ENCODE measurements around the gene PTH2R.
"Not testable (repeated sequence)": the region's sequence is repeated elsewhere in the genome, so short reads cannot be mapped to it uniquely, and the experiment has no call there.

Gene PTH2R, protein sequence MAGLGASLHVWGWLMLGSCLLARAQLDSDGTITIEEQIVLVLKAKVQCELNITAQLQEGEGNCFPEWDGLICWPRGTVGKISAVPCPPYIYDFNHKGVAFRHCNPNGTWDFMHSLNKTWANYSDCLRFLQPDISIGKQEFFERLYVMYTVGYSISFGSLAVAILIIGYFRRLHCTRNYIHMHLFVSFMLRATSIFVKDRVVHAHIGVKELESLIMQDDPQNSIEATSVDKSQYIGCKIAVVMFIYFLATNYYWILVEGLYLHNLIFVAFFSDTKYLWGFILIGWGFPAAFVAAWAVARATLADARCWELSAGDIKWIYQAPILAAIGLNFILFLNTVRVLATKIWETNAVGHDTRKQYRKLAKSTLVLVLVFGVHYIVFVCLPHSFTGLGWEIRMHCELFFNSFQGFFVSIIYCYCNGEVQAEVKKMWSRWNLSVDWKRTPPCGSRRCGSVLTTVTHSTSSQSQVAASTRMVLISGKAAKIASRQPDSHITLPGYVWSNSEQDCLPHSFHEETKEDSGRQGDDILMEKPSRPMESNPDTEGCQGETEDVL

DNA sequence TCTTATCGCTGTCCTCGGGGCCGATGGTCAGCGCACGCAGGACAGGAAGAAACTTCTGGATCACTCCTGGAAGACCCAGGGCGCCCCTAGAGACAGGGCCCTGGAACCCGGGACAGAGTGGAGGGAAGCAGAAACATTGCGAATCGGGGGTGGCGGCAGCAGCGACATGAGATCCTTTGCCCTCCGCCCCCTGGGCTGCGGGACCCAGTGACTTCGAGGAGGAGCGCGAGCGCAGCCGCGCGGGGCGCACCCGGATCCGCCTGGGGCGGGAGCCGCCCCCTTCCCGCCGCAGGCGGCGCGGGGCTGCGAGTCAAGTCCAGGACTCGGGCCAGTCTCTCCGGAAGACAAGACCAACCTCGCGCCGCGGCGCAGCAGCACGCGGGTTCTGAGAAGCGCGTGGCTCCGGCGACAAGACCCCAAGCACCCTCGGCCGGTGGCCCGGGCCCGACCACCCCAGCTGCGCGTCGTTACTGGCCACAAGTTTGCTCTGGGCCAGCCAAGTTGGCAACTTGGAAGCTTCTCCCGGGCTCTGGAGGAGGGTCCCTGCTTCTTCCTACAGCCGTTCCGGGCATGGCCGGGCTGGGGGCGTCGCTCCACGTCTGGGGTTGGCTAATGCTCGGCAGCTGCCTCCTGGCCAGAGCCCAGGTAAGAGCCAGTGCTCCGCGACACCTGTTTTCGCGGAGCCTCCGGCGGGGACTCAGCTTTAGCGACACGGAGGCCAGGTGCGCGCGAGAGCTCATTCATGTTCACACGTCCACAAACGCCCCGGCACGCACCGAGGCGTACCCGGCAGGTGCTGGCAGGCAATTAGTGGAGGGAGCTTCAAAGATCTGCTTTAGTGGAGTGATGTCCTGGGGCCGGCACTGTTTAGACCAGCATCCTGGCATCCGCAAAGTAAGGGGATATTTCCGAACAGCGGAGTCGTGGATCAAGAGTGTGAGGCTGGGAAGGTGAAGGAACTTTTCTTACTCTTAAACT lies at the start of gene PTH2R:
PTH2R (plus strand) TSS at position 319 of the 978 bp plus-strand sequence; CDS start at position 571, 252 bp downstream.
- DNase-seq: no peak

DNA sequence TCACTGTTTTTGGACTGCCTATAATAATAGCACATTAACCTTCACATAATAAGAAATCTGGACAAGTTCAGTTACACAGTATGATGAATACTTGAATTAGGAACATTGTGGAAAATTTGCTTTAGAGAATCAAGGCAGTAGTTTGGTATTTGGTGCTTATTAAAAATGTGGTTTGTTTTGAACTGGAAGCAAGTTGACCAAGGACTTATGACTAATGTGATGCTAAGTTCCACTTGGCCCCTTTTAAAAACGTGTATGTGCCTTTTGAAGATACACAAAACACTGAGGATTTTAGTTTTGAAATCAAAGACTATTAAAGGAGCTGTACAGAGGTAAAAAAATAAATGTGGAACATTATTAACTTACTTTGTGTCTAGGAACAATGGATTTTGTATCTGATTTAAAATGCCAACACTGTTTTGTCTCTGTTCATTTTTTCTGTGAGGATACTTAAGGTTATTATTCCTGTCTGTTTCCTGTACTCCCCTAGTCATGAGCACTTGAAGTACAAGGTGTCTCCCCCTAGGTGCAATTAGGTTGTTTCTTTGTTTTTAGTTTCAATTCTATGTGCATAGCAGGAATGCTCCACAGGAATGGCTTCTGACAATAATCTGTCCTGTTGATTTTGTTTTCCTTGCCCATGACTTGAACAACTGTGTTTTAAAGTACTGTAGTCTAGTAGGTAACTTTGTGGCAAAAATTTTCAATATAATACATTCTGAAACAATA lies 49.6 kb upstream of the PTH2R start:
- DNase-seq: no peak

DNA sequence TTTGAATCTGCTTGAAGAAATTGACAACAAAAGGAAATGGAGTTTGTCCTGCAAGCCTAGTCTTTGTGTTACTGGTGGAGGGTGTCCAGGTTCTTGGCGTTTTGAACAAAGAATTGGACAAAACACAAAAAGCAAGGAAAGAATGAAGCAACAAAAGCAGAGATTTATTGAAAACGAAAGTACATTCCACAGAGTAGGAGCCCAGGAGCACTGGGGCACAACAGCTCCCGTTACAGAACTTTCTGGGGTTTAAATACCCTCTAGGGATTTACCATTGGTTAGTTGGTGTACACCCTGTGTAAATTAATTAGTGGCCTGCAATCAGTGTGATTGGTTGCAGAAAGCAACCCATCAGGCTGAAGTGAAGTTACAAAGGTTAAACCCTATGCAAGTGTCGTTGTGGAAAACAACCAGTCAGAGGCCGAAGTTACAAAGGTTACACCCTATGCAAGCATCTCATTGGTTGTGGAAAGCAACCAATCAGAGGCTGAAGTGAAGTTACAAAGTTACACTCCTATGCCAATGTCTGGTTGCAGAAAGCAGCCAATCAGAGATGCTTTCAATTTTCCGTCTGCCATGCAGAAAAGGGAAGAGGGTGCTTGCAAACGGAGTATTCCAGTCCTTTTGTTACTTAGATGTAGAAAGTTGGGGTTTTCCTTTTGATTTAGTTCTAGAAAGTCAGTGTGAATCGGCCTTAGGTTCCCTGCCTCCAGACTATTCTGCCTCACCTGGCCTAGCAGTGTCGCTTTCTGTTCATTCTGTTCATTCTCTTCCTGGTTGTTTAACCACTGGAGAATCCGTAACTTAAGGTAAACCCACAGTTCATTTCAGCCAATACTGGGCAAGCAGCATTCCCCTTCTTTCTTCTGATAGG lies 47.6 kb upstream of the PTH2R start:
- no peak for DNase-seq

DNA sequence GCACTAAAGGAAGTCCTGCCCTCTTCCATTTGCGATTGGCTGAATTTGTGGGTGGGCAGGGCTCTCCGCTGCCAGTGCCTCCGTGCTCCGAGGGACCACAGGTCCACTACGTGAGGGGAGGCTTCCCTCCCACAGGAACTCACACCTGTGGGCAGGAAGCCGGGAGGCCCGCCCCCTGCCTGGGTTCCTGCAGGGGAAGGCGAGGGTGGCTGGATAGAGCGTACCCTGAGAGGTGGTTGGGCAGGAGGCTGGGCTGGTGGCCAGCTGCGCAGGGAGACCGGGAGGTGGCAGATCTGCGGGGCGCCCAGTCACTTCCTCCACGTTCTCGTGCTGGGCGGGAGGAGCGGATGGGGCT lies 47.0 kb upstream of the PTH2R start:
- no peak for DNase-seq

DNA sequence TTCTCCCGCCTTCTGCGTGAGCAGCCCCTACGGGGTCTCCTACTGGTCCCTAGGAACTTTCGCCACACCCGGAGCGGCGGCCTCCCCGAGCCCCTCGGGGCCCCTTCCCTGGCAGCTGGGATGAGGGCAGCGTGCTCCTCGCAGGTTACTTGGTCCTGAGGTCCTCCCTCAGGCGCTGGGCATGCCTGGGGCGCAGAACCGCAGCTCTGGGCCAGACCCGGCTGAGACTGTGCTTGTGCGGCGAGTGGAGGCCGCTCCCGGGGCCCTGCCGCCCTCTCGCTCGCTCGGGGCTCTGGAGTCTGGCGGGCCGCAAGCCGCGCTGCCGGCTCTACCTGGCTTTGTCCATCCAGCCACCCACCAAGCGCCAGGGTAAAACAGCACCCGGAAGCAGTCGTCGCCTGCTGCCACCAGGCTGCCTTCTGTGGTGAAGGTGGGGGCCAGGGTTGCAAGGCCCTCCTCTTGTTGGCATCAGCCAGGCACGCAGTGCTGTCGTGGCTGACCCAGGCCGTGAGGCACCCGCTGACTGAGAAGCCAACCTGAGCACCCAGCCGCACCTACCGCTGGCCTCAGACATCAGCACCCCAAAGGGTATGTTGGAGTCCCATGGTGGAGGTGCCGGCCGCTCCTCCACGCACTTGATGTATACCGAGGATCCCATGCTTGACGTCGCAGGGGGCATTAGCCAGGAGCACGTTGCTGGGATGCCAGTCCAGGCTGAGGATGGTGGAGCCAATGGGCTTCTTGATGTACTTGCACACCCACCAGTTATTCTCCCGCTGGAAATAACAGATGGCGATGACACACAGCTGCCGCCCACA lies 46.1 kb upstream of the PTH2R start:
- no peak for DNase-seq

DNA sequence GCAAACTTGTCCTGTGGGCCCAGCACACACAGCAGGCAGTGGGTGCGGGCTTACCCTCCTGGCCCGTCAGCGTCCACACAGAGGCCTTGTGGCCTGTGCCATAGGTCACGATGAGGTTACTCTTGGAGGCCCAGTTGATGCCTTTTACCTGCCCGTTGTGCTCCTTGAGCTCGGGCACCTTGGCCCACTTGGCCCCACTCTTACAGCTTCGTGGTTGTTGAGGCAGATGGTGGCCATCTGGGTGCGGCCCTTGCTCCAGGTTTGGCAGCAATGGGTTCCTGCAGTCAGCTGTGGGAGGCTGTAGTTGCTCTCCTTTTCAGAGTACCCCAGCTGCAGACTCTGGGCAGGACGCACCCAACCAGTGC lies 45.5 kb upstream of the PTH2R start:
- DNase-seq: no peak

DNA sequence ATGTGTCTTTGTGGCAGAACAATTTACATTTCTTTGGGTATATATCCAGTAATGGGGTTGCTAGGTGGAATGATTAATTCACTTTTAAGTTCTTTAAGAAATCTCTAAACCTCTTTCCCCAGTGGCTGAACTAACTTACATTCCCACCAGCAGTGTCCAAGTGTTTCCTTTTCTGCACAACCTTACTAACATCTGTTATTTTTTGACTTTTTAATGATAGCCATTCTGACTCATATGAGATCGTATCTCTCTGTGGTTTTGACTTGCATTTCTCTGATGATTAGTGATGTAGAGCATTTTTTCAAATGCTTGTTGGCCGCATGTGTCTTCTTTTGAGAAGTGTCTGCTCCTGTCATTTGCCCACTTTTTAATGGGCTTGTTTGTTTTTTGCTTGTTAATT lies 43.1 kb upstream of the PTH2R start:
- no peak for DNase-seq

DNA sequence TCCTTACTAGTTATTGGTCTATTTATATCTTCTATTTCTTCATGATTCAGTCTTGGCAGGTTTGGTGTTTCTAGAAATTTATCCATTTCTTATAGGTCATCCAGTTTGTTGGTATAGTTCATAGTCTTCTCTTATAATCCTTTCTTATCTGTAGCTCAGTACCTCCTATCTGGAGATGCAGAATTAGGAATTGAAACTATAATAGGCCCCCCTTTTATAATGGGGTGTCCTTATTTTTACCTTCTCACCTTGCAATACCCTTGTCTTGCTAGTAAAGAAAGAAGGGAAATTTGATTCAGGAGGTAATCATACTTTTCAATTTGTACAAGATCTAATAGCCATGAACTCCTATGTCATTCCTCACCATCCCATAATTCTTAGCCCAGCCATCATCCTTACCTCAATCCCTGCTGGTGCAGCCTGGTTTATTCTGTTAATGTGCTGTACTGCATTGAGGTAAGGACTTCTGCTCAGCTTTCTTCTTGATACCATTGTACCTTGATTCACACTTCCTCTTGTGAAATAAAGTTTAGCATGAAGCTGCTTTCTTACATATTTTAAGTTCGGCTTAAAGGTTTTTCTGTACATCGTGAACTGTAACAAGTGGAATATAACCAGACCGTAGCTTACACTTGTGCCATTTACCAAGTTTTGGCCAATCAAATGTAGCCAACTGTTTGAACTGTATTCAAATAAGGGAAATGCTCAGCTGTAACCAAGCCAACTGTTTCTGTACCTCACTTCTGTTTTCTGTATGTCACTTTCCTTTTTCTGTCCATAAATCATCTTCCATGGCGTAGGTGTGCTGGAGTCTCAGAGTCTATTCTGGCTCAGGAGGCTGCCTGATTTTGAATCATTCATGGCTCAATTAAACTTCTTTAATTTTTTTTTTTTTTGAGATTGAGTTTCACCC lies 40.1 kb upstream of the PTH2R start:
- no peak for DNase-seq

DNA sequence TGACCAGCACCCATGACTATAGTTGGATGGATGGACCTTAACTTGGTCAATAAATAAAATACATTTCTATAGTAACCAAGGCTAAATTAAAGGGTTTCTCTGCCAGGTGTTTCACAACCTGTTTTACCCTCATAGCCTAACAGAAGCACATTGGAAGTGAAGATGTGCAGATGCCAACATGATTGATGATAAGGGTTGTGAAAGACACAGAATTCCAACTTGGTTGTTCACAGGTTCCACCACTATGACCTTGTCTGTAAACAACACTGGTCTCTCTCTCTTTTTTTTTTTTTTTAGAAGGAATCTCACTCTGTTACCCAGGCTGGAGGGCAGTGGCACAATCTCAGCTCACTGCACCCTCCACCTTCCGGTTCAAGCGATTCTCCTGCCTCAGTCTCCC lies 37.5 kb upstream of the PTH2R start:
- no peak for DNase-seq

DNA sequence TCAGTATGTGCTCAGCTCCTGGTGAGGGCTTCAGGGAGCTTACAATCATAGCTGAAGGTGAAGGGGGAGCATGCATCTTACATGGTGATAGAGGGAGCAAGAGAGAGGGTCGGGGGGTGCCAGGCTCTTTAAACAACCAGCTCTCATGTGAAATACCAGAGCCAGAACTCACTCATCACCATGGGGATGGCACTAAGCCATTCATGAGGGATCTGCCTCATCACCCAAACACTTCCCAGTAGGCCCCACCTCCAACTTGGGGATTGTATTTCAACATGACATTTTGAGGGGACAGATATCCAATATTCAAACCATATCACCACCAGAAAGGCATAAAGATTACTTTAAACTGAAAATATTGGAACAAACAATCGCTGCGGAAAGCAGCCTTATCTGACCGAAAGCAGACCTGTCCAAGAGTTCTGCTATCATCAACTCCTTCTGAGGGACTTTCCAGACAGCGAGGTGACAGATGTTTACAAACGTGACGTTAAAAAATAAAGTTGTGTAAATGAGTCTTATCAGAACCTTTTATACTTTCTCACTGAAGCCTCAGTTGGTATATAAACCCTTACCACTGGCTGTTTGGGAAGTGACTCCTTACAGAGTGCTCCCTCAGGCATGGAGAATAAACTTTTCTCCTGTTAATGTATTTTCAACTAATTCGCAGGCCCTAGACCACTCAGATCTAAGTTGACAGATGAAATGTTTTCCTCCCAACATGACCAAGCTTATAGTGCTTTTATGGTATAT lies 35.5 kb upstream of the PTH2R start:
- DNase-seq: no peak

DNA sequence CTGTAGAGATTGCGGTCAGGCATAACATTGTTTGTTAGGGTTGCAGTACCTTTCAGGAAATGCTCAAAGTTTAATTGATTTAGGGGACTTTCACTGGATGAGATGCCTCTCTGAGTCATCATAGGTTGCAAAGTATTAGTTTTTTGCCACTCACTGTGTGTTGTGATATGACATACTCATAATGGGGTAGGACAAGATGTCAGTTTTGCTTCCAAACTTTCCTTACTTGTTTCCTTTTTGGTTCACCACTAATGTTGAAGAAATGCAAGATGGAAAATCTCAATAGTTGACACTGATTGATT lies 35.0 kb upstream of the PTH2R start:
- DNase-seq: no peak

DNA sequence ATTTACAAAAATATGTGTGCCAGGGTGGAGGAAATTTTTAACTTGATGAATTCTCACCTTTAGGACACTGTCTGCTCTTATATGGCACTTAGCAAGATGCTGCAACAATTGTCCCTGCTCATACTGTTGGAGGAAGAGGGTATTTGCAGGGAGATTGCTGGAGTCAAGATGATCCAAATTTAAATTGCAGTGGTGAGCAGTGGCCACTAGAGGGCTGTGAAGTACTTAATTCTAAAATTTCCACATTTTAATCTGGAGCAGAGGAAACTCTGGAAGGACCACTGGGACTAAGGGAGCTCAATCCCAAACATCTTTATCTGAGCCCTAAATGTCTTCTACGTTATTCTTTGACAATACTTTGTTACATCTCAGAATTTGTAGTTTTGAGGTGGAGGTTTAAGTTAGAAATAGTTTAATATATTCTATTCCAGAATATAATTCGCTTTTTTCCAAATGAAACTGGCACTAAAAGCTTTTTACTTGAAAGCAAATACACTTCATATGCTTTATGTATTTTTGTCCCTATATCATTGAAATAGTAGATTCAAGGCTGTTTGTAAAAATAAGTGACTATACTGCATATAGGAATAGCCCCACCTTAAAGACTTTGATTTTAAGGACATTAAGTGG lies 33.0 kb upstream of the PTH2R start:
- DNase-seq: no peak

DNA sequence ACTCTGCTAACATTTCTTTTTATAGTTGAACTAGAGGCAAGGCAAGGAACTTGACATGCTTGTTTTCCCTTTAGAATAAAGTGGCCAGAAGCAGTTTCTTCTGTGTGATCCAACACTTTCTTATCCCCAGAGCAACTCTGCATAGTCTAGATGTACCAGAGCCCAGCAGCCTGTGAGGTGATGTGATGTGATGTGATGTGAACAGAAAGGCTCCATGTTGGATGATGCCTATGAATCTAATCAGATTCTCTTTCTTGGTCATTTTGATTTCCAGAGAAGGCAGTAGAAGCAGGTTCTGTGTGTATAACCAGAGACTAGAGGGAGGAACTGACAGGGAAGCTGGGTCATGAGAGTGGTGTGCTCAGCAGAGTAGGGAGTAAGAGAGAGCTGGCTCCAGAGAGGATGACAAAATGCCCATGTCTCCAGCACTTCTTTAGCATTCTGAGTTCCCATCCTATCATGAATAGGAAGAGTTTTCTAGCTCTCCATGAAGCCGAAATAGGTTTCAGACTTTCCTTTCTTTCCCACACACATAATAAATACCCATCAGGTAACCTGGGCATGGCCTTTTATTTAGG lies 31.0 kb upstream of the PTH2R start:
- no peak for DNase-seq

DNA sequence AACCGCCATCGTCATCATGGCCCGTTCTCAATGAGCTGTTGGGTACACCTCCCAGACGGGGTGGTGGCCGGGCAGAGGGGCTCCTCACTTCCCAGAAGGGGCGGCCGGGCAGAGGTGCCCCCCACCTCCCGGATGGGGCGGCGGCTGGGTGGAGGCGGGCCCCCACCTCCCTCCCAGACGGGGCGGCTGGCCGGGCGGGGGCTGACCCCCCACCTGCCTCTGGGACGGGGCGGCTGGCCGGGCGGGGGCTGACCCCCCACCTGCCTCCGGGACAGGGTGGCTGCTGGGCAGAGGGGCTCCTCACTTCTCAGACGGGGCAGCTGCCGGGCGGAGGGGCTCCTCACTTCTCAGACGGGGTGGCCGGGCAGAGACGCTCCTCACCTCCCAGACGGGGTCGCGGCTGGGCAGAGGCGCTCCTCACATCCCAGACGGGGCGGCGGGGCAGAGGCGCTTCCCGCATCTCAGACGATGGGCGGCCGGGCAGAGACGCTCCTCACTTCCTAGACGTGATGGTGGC lies 29.2 kb upstream of the PTH2R start:
- DNase-seq: not testable (repeated sequence)

DNA sequence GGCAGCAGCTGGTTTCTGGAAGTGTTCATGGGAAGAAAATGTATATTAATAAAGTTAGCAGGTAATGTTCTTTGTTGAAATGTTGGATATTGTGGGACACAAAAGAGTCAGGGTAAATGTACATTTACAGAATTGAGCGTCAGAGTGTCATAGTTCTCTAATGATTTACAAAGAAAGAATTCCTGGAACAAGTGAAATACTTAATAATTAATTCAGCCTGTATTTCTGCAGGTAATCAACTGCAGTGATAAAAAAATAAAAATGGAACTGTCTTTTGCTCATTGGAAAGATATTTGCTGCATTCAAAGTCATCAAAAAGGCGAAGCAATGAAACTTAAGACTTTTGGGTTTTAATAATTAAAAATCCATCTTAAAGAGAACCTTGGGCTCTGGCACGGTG lies 27.4 kb upstream of the PTH2R start:
- DNase-seq: no peak

DNA sequence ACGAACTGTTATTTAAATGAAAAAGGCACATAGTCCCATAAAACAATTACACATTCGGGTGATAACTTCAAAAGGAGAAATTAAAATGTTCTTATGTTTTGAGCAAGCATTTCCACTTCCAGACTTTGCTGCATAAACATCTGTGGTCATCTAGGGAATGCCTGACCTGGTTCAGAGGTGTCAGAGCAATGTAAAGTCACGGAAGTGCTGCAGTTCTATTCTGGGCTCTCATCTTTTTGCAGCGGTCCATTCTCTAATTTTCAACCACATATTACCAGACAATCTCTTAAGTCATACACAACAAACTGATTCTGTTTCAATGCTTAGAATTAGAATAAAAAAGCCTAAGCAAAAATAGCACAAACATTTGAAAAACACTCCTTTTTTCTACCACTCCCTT lies 22.0 kb upstream of the PTH2R start:
- no peak for DNase-seq

DNA sequence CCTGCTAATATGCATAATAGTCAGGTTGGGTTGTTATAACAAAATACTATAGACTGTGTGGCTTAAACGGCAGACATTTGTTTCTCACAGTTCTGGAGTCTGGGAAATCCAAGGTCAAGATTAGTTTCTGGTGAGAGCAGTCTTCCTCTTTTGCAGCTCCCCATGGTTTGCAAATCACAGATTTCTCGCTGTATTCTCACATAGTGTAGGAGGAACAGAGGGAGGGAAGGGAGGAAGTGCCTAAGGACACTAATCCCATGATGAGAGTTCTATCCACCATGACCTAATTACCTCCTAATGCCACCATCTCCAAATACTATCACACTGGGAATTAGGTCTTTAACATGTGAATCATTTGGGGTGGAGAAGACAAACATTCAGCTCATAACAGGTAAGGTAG lies 20.1 kb upstream of the PTH2R start:
- no peak for DNase-seq

DNA sequence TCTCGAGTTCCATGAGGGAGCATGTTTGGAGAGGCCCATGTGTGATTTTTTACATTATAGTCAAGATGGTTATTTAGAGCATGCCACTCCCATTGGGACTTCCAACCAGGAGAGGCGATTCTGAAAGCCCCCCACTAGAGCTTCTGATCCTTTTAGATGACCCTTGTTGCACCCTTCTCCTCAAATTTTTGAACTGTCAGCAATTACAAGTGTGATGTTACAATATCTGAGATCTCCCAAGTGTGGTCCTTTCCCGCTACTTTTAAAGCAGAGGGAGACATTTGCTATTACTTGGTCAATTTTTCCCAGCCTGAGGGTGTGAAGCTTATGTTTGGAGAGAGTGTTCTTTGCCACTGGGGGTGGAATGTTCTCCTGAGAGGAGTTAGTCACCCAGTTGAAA lies 16.7 kb upstream of the PTH2R start:
- DNase-seq: no peak

All from NCI-H2081 treated with DMSO at 0.1 percent for 48 hours (cell line).